WERI-Rb-1 (cell line): ENCODE data around the gene GLIS1.
A peak's percentile ranks its signal among the peaks of the same experiment; 100 is the strongest.

Experiments used
- DNase-seq: peaks from one replicate; pipeline ENCODE4 v3.0.0-alpha.2; 2020
- H3K27ac ChIP-seq: fragments of 250-450 bp; sonication (Bioruptor Pico); 2 replicates; pipeline ENCODE4 v1.5.1; 2020; ENCODE audit warnings: mild to moderate bottlenecking, moderate library complexity
- H3K27me3 ChIP-seq: fragments of 250-450 bp; sonication (Bioruptor Pico); 2 replicates; pipeline ENCODE4 v1.5.1; 2021; ENCODE audit warnings: mild to moderate bottlenecking, low read depth, moderate library complexity; ENCODE audit not compliant: insufficient read depth, severe bottlenecking
- H3K36me3 ChIP-seq: fragments of 250-450 bp; sonication (Bioruptor Pico); 2 replicates; pipeline ENCODE4 v1.5.1; 2020; ENCODE audit warnings: mild to moderate bottlenecking, moderate library complexity
- H3K4me3 ChIP-seq: 2 replicates; pipeline ENCODE4 v1.5.1; 2011; ENCODE audit warnings: low read depth, mild to moderate bottlenecking, control low read depth, low read length
- H3K9me3 ChIP-seq: fragments of 250-450 bp; sonication (Bioruptor Pico); 2 replicates; pipeline ENCODE4 v1.5.1; 2021; ENCODE audit warnings: mild to moderate bottlenecking, moderate library complexity; ENCODE audit not compliant: severe bottlenecking
- CTCF ChIP-seq: IDR thresholded peaks from 2 replicates; pipeline ENCODE4 v1.5.1; 2011; ENCODE audit warnings: low read depth, mild to moderate bottlenecking, control low read depth, inconsistent platforms, low read length

The GLIS1 gene

GRCh38 chr1:53601031-53601745 lies 137.8 kb downstream of the GLIS1 start:
- Histone ChIP-seq H3K4me3 (no peak overlapping the region), H3K9me3 (no peaks in the 10 kb centered on the region), H3K27me3 (no peaks in the 10 kb centered on the region), H3K27ac (no peak overlapping the region), H3K36me3 (no peaks in the 10 kb centered on the region)
- no peak for DNase-seq
- no peak for TF ChIP-seq CTCF

GRCh38 chr1:53600561-53600960 lies 138.4 kb downstream of the GLIS1 start:
- Histone ChIP-seq H3K9me3 (no peaks in the 10 kb centered on the region), H3K27ac (no peak overlapping the region), H3K27me3 (no peaks in the 10 kb centered on the region), H3K4me3 (no peak overlapping the region), H3K36me3 (no peaks in the 10 kb centered on the region)
- no peak for DNase-seq
- 0 out of 2 replicates have a peak, but pooled peaks have one; percentile 23 for TF ChIP-seq CTCF

- H3K36me3 ChIP-seq, result no peaks in the 10 kb centered on the region
- TF ChIP-seq CTCF, result no peak
- H3K27ac ChIP-seq, result no peak overlapping the region
- no peaks in the 10 kb centered on the region for H3K27me3 ChIP-seq
- DNase-seq, result no peak
- no peak overlapping the region for H3K4me3 ChIP-seq
- no peaks in the 10 kb centered on the region for H3K9me3 ChIP-seq
Measured at GRCh38 chr1:53600001-53600400, 139.0 kb downstream of the GLIS1 start.

GRCh38 chr1:53599481-53599880 lies 139.5 kb downstream of the GLIS1 start:
- Histone ChIP-seq H3K9me3 (no peaks in the 10 kb centered on the region), H3K4me3 (no peak overlapping the region), H3K27me3 (no peaks in the 10 kb centered on the region), H3K27ac (no peak overlapping the region), H3K36me3 (no peaks in the 10 kb centered on the region)
- no peak for TF ChIP-seq CTCF
- DNase-seq, result no peak

- Histone ChIP-seq H3K9me3 (no peaks in the 10 kb centered on the region), H3K36me3 (no peaks in the 10 kb centered on the region), H3K27me3 (no peaks in the 10 kb centered on the region), H3K27ac (no peak overlapping the region), H3K4me3 (no peak overlapping the region)
- no peak for TF ChIP-seq CTCF
- DNase-seq, result no peak
Measured at GRCh38 chr1:53598966-53599365, 140.0 kb downstream of the GLIS1 start.

- Histone ChIP-seq H3K4me3 (no peak overlapping the region), H3K27ac (no peak overlapping the region), H3K36me3 (no peaks in the 10 kb centered on the region), H3K27me3 (no peaks in the 10 kb centered on the region), H3K9me3 (no peaks in the 10 kb centered on the region)
- TF ChIP-seq CTCF, result no peak
- DNase-seq, result no peak
Measured at GRCh38 chr1:53595906-53596305, 143.1 kb downstream of the GLIS1 start.
